HEK293 (cell line): ENCODE results near the gene CALHM4.

Experiments
- CTCF ChIA-PET: fragments of 350-600 bp; formaldehyde crosslinking; extraction: SDS; loops from one replicate; lab custom pipeline; 2021; ENCODE audit warnings: antibody characterized with exemption; lab: Yijun Ruan, JAX
- POLR2A ChIA-PET: fragments of 300-600 bp; formaldehyde crosslinking; extraction: SDS; loops from one replicate; lab custom pipeline; 2020; ENCODE audit warnings: antibody characterized with exemption, inconsistent platforms; lab: Yijun Ruan, JAX
- H3K27ac ChIP-seq: fragments of 200-500 bp; sonication (Bioruptor generic); 2 replicates; pipeline ENCODE4 v1.5.1; 2014; ENCODE audit warnings: low read depth, low read length, control low read depth, inconsistent platforms; ENCODE audit errors: extremely low read depth
- H3K36me3 ChIP-seq, 2 experiments: fragments of 200-500 bp in 1 of 2; sonication (Bioruptor generic) in 1 of 2; 1 replicate in 1 of 2; 2 replicates in 1 of 2; pipeline ENCODE4 v1.5.1; 2014 to 2017; ENCODE audit warnings: inconsistent platforms in 2 of 2, low read length in 2 of 2; ENCODE audit not compliant: control insufficient read depth in 2 of 2, insufficient read depth in 1 of 2
- H3K4me1 ChIP-seq: fragments of 200-500 bp; sonication (Bioruptor generic); 2 replicates; pipeline ENCODE4 v1.5.1; 2014; ENCODE audit warnings: mild to moderate bottlenecking, low read length, inconsistent platforms; ENCODE audit not compliant: control insufficient read depth, insufficient read depth
- H3K4me3 ChIP-seq: 2 replicates; pipeline ENCODE4 v1.5.1; 2011; ENCODE audit warnings: low read depth, mild to moderate bottlenecking, control low read depth, low read length, moderate library complexity
- H3K9me3 ChIP-seq: fragments of 200-500 bp; sonication (Bioruptor generic); 2 replicates; pipeline ENCODE4 v1.5.1; 2014; ENCODE audit warnings: low read depth, low read length, inconsistent platforms; ENCODE audit not compliant: control insufficient read depth, insufficient read depth
- HOXA7 ChIP-seq: sonication (generic); formaldehyde crosslinking; IDR thresholded peaks from 2 replicates; pipeline ENCODE4 v1.8.1; 2022; ENCODE audit warnings: missing genetic modification reagents, borderline replicate concordance
- SCRT2 ChIP-seq: fragments of 450-650 bp; formaldehyde crosslinking; IDR thresholded peaks from 2 replicates; pipeline ENCODE4 v1.5.1; 2016; ENCODE audit warnings: missing biosample characterization, missing genetic modification characterization
- SP2 ChIP-seq: fragments of 450-650 bp; formaldehyde crosslinking; IDR thresholded peaks from 2 replicates; pipeline ENCODE4 v1.5.1; 2016; ENCODE audit warnings: missing biosample characterization, missing genetic modification characterization
- TCF7L2 ChIP-seq: IDR thresholded peaks from 2 replicates; pipeline ENCODE4 v1.6.1; 2011; ENCODE audit warnings: low read depth, mild to moderate bottlenecking, inconsistent platforms, low read length, moderate library complexity, borderline replicate concordance
- ZFHX2 ChIP-seq: fragments of 450-650 bp; formaldehyde crosslinking; conservative IDR thresholded peaks from 2 replicates; pipeline ENCODE4 v1.5.1; 2016; ENCODE audit warnings: missing biosample characterization, missing genetic modification characterization
- ZNF10 ChIP-seq: fragments of 450-650 bp; formaldehyde crosslinking; IDR thresholded peaks from 2 replicates; pipeline ENCODE4 v1.5.1; 2017; ENCODE audit warnings: missing biosample characterization, missing genetic modification characterization
- ZNF174 ChIP-seq: fragments of 450-650 bp; formaldehyde crosslinking; IDR thresholded peaks from 2 replicates; pipeline ENCODE4 v1.5.0; 2017; ENCODE audit warnings: missing biosample characterization, mild to moderate bottlenecking, missing genetic modification characterization
- ZNF23 ChIP-seq: fragments of 450-650 bp; formaldehyde crosslinking; IDR thresholded peaks from 2 replicates; pipeline ENCODE4 v1.5.1; 2016; ENCODE audit warnings: missing biosample characterization, missing genetic modification characterization, borderline replicate concordance
- ZNF24 ChIP-seq: fragments of 450-650 bp; formaldehyde crosslinking; IDR thresholded peaks from 2 replicates; pipeline ENCODE4 v1.5.1; 2016; ENCODE audit warnings: missing biosample characterization, missing genetic modification characterization
- ZNF266 ChIP-seq: fragments of 450-650 bp; formaldehyde crosslinking; IDR thresholded peaks from 2 replicates; pipeline ENCODE4 v1.5.1; 2016; ENCODE audit warnings: missing biosample characterization, missing genetic modification characterization, low read depth
- ZNF324 ChIP-seq: fragments of 450-650 bp; formaldehyde crosslinking; IDR thresholded peaks from 2 replicates; pipeline ENCODE4 v1.5.1; 2016; ENCODE audit warnings: missing biosample characterization, missing genetic modification characterization
- ZNF473 ChIP-seq: fragments of 450-650 bp; formaldehyde crosslinking; IDR thresholded peaks from 2 replicates; pipeline ENCODE4 v1.5.1; 2017; ENCODE audit warnings: missing biosample characterization, missing genetic modification characterization
- ZNF544 ChIP-seq: fragments of 450-650 bp; formaldehyde crosslinking; IDR thresholded peaks from 2 replicates; pipeline ENCODE4 v1.5.0; 2017; ENCODE audit warnings: missing biosample characterization, missing genetic modification characterization
- ZNF549 ChIP-seq: fragments of 450-650 bp; IDR thresholded peaks from 2 replicates; pipeline ENCODE4 v1.5.1; 2018; ENCODE audit warnings: missing biosample characterization, missing genetic modification characterization, mild to moderate bottlenecking, inconsistent platforms, moderate library complexity
- ZNF555 ChIP-seq: fragments of 450-650 bp; formaldehyde crosslinking; conservative IDR thresholded peaks from 2 replicates; pipeline ENCODE4 v1.5.1; 2017; ENCODE audit warnings: missing biosample characterization, mild to moderate bottlenecking, missing genetic modification characterization, inconsistent platforms
- ZNF561 ChIP-seq: fragments of 450-650 bp; IDR thresholded peaks from 2 replicates; pipeline ENCODE4 v1.5.1; 2018; ENCODE audit warnings: missing biosample characterization, missing genetic modification characterization, borderline replicate concordance
- ZNF600 ChIP-seq: fragments of 450-650 bp; formaldehyde crosslinking; IDR thresholded peaks from 2 replicates; pipeline ENCODE4 v1.5.1; 2016; ENCODE audit warnings: missing biosample characterization, missing genetic modification characterization
- ZNF623 ChIP-seq: fragments of 450-650 bp; formaldehyde crosslinking; IDR thresholded peaks from 2 replicates; pipeline ENCODE4 v1.5.1; 2016; ENCODE audit warnings: missing biosample characterization, missing genetic modification characterization
- ZNF707 ChIP-seq: fragments of 450-650 bp; formaldehyde crosslinking; IDR thresholded peaks from 2 replicates; pipeline ENCODE4 v1.5.1; 2016; ENCODE audit warnings: missing biosample characterization, missing genetic modification characterization
- ZNF785 ChIP-seq: fragments of 450-650 bp; formaldehyde crosslinking; IDR thresholded peaks from 2 replicates; pipeline ENCODE4 v1.5.1; 2016; ENCODE audit warnings: missing biosample characterization, missing genetic modification characterization
- ZNF830 ChIP-seq: fragments of 450-650 bp; IDR thresholded peaks from 2 replicates; pipeline ENCODE4 v1.5.0; 2018; ENCODE audit warnings: missing biosample characterization, missing genetic modification characterization, low read depth, mild to moderate bottlenecking, moderate library complexity
- TF ChIP-seq, protein P1 (sequence below): fragments of 450-650 bp; formaldehyde crosslinking; IDR thresholded peaks from 2 replicates; pipeline ENCODE4 v1.5.1; 2016; ENCODE audit warnings: missing biosample characterization, missing genetic modification characterization
- TF ChIP-seq, protein P2 (sequence below): fragments of 450-650 bp; formaldehyde crosslinking; IDR thresholded peaks from 2 replicates; pipeline ENCODE4 v1.5.1; 2016; ENCODE audit warnings: missing biosample characterization, missing genetic modification characterization
- TF ChIP-seq, protein P3 (sequence below): fragments of 450-650 bp; formaldehyde crosslinking; IDR thresholded peaks from 2 replicates; pipeline ENCODE4 v1.5.1; 2016; ENCODE audit warnings: missing biosample characterization, missing genetic modification characterization

Gene CALHM4

DNA sequence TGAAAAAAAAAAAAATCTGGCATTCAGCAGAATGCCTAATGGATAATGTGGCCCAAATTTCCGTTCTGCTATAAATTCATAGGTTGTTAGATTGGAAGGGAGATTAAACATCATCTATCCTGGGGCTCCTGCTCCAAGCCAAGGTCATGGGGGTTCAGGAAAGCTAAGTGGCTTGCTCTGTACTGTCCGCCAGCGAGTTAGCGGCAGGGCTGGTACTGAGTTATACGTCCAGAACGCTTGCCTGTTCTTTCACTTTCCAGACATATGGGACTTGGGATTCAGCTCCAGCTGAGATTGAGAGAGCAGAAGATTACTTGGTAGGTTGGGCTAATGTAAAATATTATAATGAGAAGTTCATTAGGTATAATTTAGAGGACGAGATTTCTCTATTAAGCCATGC is 18.6 kb downstream of the CALHM4 start:
- TF ChIP-seq ZNF600 (tag by site-specific recombination) (peak; percentile 66), ZNF324 (tag by site-specific recombination) (no peak)
- Histone ChIP-seq H3K9me3 (no peaks in the 10 kb centered on the region), H3K36me3 (peaks cover 6 to 36% of the 10 kb centered on the region in 2 experiments; a peak in 2 of 3 replicates), H3K27ac (peak overlapping the region; percentile 85), H3K4me1 (peaks cover 2% of the 10 kb centered on the region; the same call in 1 of the 2 replicates), H3K4me3 (peak overlapping the region; percentile 96)
- CTCF ChIA-PET: interaction anchor here (1.2 to 3.3 kb wide), 7 partner anchors 9 to 355 kb away, joined by 3 to 19 read pairs (median 6); no protein-coding TSS in a partner anchor
- POLR2A ChIA-PET: interaction anchor here (0.6 to 2.7 kb wide), 8 partner anchors 42 to 300 kb away, joined by 3 to 27 read pairs (median 4); partner anchors contain the start of gene TSPYL1

DNA sequence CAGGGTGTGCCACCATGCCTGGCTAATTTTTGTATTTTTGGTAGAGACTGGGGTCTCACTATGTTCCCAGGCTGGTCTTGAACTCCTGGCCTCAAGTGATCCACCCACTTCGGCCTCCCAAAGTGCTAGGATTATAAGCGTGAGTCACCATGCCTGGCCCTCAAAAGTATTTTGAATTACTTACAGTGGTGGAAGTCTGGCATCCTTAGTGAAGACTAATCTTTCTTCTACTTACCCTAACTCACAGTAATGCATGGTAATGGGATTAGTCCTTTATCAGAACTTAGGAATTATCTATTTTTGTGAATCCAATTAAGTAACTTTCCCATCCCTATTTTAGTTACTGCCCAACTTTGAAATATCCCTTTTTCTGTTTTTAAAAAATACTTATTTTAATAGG is 21.7 kb downstream of the CALHM4 start:
- Histone ChIP-seq H3K4me1 (peaks cover 2% of the 10 kb centered on the region; the same call in 1 of the 2 replicates), H3K36me3 (peaks cover 8 to 54% of the 10 kb centered on the region in 2 experiments), H3K4me3 (no peak overlapping the region), H3K9me3 (no peaks in the 10 kb centered on the region), H3K27ac (no peak overlapping the region)
- POLR2A ChIA-PET: no interaction called here
- CTCF ChIA-PET: interaction anchor here (0.7 to 2.8 kb wide), 2 partner anchors 14 to 70 kb away, joined by 4 to 10 read pairs; no protein-coding TSS in a partner anchor
- TF ChIP-seq ZNF10 (tag by site-specific recombination) (no peak), TCF7L2 (no peak), SCRT2 (tag by site-specific recombination) (no peak), HOXA7 (CRISPR knock-in tag) (no peak), ZNF544 (tag by site-specific recombination) (no peak), ZNF785 (tag by site-specific recombination) (no peak), ZNF23 (tag by site-specific recombination) (no peak), ZNF555 (tag by site-specific recombination) (no peak), ZNF549 (tag by site-specific recombination) (no peak), ZNF561 (tag by site-specific recombination) (no peak), ZNF24 (tag by site-specific recombination) (no peak), ZNF707 (no peak), ZNF266 (tag by site-specific recombination) (no peak)
- TF ChIP-seq, protein P1, sequence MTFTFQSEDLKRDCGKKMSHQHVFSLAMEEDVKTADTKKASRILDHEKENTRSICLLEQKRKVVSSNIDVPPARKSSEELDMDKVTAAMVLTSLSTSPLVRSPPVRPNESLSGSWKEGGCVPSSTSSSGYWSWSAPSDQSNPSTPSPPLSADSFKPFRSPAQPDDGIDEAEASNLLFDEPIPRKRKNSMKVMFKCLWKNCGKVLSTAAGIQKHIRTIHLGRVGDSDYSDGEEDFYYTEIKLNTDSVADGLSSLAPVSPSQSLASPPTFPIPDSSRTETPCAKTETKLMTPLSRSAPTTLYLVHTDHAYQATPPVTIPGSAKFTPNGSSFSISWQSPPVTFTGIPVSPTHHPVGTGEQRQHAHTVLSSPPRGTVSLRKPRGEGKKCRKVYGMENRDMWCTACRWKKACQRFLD (tag by site-specific recombination): no peak
- TF ChIP-seq, protein P2, sequence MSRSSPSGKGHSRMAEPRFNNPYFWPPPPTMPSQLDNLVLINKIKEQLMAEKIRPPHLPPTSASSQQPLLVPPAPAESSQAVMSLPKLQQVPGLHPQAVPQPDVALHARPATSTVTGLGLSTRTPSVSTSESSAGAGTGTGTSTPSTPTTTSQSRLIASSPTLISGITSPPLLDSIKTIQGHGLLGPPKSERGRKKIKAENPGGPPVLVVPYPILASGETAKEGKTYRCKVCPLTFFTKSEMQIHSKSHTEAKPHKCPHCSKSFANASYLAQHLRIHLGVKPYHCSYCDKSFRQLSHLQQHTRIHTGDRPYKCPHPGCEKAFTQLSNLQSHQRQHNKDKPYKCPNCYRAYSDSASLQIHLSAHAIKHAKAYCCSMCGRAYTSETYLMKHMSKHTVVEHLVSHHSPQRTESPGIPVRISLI (tag by site-specific recombination): no peak

DNA sequence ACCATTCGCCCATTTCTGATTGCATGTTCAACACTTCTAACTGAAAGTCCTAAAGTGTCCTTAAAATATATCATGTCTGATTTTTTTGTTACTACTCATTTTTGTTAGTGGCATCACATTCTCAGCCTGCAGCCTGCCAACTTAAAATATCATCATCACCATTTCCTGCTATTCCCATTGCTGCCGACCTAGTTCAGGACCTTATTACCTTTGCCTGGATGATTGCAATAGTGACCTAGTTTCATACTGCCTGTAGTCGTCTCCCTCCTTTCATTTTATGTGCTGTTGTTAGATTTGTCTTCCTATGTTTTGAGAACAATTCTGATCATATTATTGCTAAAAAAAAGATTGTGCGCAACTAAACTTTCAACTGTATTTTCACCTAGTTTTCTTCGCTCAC is 23.9 kb downstream of the CALHM4 start:
- TF ChIP-seq ZFHX2 (tag by site-specific recombination): no peak
- no peak for TF ChIP-seq ZNF623 (tag by site-specific recombination)
- no peak for TF ChIP-seq ZNF174
- TF ChIP-seq SP2 (tag by site-specific recombination): no peak
- TF ChIP-seq ZNF830: no peak
- TF ChIP-seq, protein P3, sequence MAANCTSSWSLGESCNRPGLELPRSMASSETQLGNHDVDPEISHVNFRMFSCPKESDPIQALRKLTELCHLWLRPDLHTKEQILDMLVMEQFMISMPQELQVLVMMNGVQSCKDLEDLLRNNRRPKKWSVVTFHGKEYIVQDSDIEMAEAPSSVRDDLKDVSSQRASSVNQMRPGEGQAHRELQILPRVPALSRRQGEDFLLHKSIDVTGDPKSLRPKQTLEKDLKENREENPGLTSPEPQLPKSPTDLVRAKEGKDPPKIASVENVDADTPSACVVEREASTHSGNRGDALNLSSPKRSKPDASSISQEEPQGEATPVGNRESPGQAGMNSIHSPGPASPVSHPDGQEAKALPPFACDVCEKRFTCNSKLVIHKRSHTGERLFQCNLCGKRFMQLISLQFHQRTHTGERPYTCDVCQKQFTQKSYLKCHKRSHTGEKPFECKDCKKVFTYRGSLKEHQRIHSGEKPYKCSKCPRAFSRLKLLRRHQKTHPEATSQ (tag by site-specific recombination): no peak
- TF ChIP-seq ZNF473: no peak
- H3K27ac ChIP-seq: no peak overlapping the region
- no peak overlapping the region for H3K4me3 ChIP-seq
- H3K36me3 ChIP-seq: peaks cover 24 to 66% of the 10 kb centered on the region in 2 experiments
- ChIA-PET POLR2A (no interaction called here), CTCF (interaction anchor here (0.8 to 1.1 kb wide), 4 partner anchors 13 to 156 kb away, joined by 3 to 5 read pairs (median 4); no protein-coding TSS in a partner anchor)
- peaks cover 2% of the 10 kb centered on the region; the same call in 1 of the 2 replicates for H3K4me1 ChIP-seq
- no peaks in the 10 kb centered on the region for H3K9me3 ChIP-seq
